GOT3 (cell line): Measurements from ENCODE around the gene ADGRG4.
"Not testable (repeated sequence)": the region's sequence is repeated elsewhere in the genome, so short reads cannot be mapped to it uniquely, and the experiment has no call there.

Source experiments
- DNase-seq: peaks from one replicate; lab custom pipeline; 2025; ENCODE audit warnings: mixed read lengths; lab: John Stamatoyannopoulos, UW

Gene ADGRG4

GRCh38 chrX:136386826-136387225, 86.1 kb downstream of the ADGRG4 start:
- DNase-seq: no peak

- DNase-seq: no peak
Observed at GRCh38 chrX:136387951-136388502, 87.3 kb downstream of the ADGRG4 start.

GRCh38 chrX:136390921-136391320, 90.2 kb downstream of the ADGRG4 start:
- DNase-seq: no peak

GRCh38 chrX:136395271-136395670, 94.5 kb downstream of the ADGRG4 start:
- no peak for DNase-seq

GRCh38 chrX:136397001-136397400, 96.2 kb downstream of the ADGRG4 start:
- no peak for DNase-seq

GRCh38 chrX:136405126-136405525, 104.4 kb downstream of the ADGRG4 start:
- DNase-seq: no peak

- DNase-seq: no peak
Observed at GRCh38 chrX:136417806-136418205, 117.0 kb downstream of the ADGRG4 start.

- no peak for DNase-seq
Observed at GRCh38 chrX:136421338-136421737, 120.6 kb downstream of the ADGRG4 start.

- no peak for DNase-seq
Observed at GRCh38 chrX:136423724-136424123, 123.0 kb downstream of the ADGRG4 start.

GRCh38 chrX:136425996-136426395, 125.2 kb downstream of the ADGRG4 start:
- DNase-seq: no peak

GRCh38 chrX:136431625-136432024, 130.9 kb downstream of the ADGRG4 start:
- DNase-seq: no peak

- DNase-seq: no peak
Observed at GRCh38 chrX:136437774-136438173, 137.0 kb downstream of the ADGRG4 start.

GRCh38 chrX:136438192-136438591, 137.4 kb downstream of the ADGRG4 start:
- no peak for DNase-seq

- not testable (repeated sequence) for DNase-seq
Observed at GRCh38 chrX:136445674-136446073, 144.9 kb downstream of the ADGRG4 start.

- DNase-seq: no peak
Observed at GRCh38 chrX:136446208-136446607, 145.4 kb downstream of the ADGRG4 start.

GRCh38 chrX:136447308-136447707, 146.5 kb downstream of the ADGRG4 start:
- no peak for DNase-seq

GRCh38 chrX:136447968-136448367, 147.2 kb downstream of the ADGRG4 start:
- DNase-seq: no peak

GRCh38 chrX:136450050-136450830, 149.5 kb downstream of the ADGRG4 start:
- no peak for DNase-seq

GRCh38 chrX:136452614-136453013, 151.9 kb downstream of the ADGRG4 start:
- DNase-seq: no peak

GRCh38 chrX:136453114-136453513, 152.4 kb downstream of the ADGRG4 start:
- no peak for DNase-seq

GRCh38 chrX:136453771-136454170, 153.0 kb downstream of the ADGRG4 start:
- no peak for DNase-seq

GRCh38 chrX:136456133-136456532, 155.4 kb downstream of the ADGRG4 start:
- DNase-seq: no peak

GRCh38 chrX:136457303-136457917, 156.6 kb downstream of the ADGRG4 start:
- DNase-seq: no peak
